ENCODE results near the gene CREB3L2. TPM values are rescaled to one million over a fixed set of nuclear protein-coding genes. Genes with fewer than 3 reads are reported as not detected.

CREB3L2 gene
- total and polyA plus RNA-seq, 2 of the 13 experiments (the other 11 are each of a cell fraction or from before 2014, with no cell fraction given), result 22.1 to 41.1 TPM

- Histone ChIP-seq H4K20me1 (ENCODE audit: insufficient read depth, low read length) (no peaks in the 10 kb centered on the region), H3K9ac (ENCODE audit: insufficient read depth, low read depth, low read length) (no peak overlapping the region), H3K27me3 (ENCODE audit: control insufficient read depth in 1 of 2, insufficient read depth in 2 of 2, low read length in 2 of 2) (no peaks in the 10 kb centered on the region), H3K9me3 (ENCODE audit: low read length) (no peaks in the 10 kb centered on the region), H3K27ac (ENCODE audit: extremely low read length, insufficient read depth, low read length) (no peak overlapping the region), H3K36me3 (replicated peaks in 1 of 2; ENCODE audit: control insufficient read depth in 1 of 2, insufficient read depth in 2 of 2, low read length in 2 of 2) (no peaks in the 10 kb centered on the region), H2AFZ (ENCODE audit: low read length) (no peak overlapping the region), H3K4me3 (replicated peaks in 1 of 3; ENCODE audit: insufficient read depth in 1 of 3, low read depth in 2 of 3, low read length in 3 of 3) (no peak overlapping the region), H3K79me2 (ENCODE audit: insufficient read depth, low read length) (no peaks in the 10 kb centered on the region), H3K4me2 (ENCODE audit: low read depth, low read length) (no peak overlapping the region), H3K4me1 (ENCODE audit: insufficient read depth, low read length) (peaks cover 9% of the 10 kb centered on the region)
- in situ Hi-C loops (cut with HindIII; ENCODE audit: extremely low pct_ligation_motif_present, low pct_unique_long_range_greater_than_20kb) (no loop called here), intact Hi-C loops (cut with micrococcal nuclease; ENCODE audit: unreplicated experiment) (no loop called here)
- FAIRE-seq (no peak), DNase-seq (ENCODE audit: low spot score) (no peak), ATAC-seq (no peak)
- ChIA-PET POLR2A (no interaction called here), CTCF (ENCODE audit: low intra/inter-chr PET ratio, low total read pairs) (no interaction called here)
- 97% methylated on average over 4 of the region's 4 CpGs for WGBS (ENCODE audit: low lambda C conversion rate)
- BruUV-seq (replicated peaks), result no TSS peak
- no peak for TF ChIP-seq ZNF883 (CRISPR knock-in tag; IDR thresholded peaks at IDR 0.05; ENCODE audit: not compliant biosample characterization)
- TF ChIP-seq KIAA2018 (CRISPR knock-in tag; IDR thresholded peaks at IDR 0.05; ENCODE audit: borderline replicate concordance), result no peak
- no peak for TF ChIP-seq ARNT2 (CRISPR knock-in tag; IDR thresholded peaks at IDR 0.05; ENCODE audit: low read depth)
- TF ChIP-seq DMTF1 (CRISPR knock-in tag; IDR thresholded peaks at IDR 0.05), result no peak
- TF ChIP-seq PHB2 (IDR thresholded peaks at IDR 0.05; ENCODE audit: partially characterized antibody), result no peak
- TF ChIP-seq ZNF234 (CRISPR knock-in tag; conservative IDR thresholded peaks at IDR 0.05), result no peak
- no peak for TF ChIP-seq MYPOP (CRISPR knock-in tag; IDR thresholded peaks at IDR 0.05)
- no peak for TF ChIP-seq ARHGAP35 (CRISPR knock-in tag; IDR thresholded peaks at IDR 0.05; ENCODE audit: borderline replicate concordance)
- TF ChIP-seq BRF2 (CRISPR knock-in tag; IDR thresholded peaks at IDR 0.05), result no peak
- TF ChIP-seq ZBTB7B (CRISPR knock-in tag; IDR thresholded peaks at IDR 0.05), result no peak
- no peak for TF ChIP-seq PITX1 (CRISPR knock-in tag; IDR thresholded peaks at IDR 0.05)
- TF ChIP-seq CBX2 (IDR thresholded peaks at IDR 0.05; ENCODE audit: low read depth, low read length), result no peak
- no peak for TF ChIP-seq CBX2 (CRISPR knock-in tag; IDR thresholded peaks at IDR 0.05; ENCODE audit: low read depth)
These were observed 27.2 kb upstream of the CREB3L2 start for GRCh38 chr7:138029126-138029525.
